Stimulated activated CD4-positive, alpha-beta T cell treated with anti-CD3 and anti-CD28 coated beads, Interleukin-12 subunit alpha, Interleukin-12 subunit beta, amount 100 ng/mL, for 48 hours (primary cell): Measurements from ENCODE around the gene STARD5.

Experiments used
- DNase-seq, 3 donors: peaks; one replicate each; pipeline ENCODE4 v3.0.0-alpha.2; 2020; ENCODE audit warnings: low read depth in 2 of 3, low spot score in 1 of 3

Gene STARD5

DNA sequence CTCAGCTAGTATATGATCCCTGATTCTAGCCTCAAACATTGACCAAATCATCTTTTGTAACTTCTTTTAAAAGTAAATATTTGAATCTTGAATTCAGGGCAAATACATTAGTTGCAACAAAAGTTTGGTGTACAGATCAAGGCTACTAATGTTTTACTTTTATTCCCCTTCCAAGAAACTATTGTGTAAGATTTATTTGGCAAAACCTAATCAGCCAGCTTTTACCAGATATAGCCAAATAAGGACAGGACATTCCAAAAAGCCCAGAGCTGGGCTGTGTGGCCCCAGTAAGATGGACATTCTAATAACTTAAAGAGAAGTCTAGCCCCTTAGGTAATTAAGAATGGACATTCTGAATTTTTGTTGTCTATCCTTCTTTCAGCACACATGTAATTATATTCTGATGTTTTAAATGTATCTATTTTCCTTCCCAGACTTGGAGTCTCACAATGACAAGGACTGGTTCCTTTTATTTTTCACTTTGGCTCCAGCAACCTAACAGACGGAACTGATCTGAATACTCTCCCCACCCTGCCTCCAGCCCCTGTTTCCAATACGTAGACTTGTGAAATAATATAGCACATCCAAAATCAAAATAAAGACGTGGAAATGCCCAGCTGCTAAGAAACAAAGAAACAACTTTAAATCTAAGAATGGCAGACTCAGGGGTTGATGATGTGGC, 48.1 kb downstream of the STARD5 start:
- DNase-seq: no peak

GRCh38 chr15:81274931-81275707, 48.8 kb downstream of the STARD5 start:
- peak; percentile 56 to 87 (median 75) for DNase-seq

GRCh38 chr15:81274255-81274654, 49.7 kb downstream of the STARD5 start:
- DNase-seq: no peak

DNA sequence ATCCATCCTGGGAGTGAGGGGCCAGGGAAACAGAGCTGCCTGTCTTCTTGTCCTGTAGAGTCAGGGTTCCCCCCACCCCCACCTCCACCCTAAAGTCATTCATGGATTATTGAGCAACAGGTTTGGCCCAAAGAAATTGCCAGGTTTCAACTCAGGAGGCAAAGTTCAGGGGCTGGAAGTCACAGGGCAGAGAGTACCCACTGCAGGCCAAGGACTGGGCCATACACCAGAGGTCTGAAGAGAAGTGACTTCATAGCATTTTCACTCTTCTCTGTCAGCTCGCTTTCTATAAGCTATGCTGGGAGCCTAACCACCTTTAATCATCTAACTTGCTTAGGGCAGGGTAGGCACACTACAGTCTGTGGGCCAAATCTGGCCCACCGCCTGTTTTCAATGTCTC, 50.1 kb downstream of the STARD5 start:
- DNase-seq: no peak

DNA sequence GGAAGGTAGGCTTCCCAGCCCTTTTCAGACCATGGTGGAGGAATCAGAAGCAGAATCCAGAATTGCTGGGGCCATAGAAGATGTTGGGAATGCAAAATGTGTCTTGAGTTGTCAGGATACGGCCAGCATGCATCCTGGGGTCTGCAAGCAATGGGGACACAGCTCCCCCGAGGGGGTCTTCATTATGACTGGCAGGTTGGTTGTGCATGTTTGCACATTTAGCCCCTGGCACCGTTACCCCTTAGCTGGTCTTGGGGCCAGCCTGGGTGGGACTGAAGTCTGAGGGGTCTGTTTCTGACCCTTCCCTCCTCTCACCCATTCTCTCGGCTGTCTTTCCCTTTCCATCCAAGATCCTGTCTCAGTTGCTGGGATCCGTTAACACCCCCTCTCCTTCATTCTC, 50.7 kb downstream of the STARD5 start:
- no peak for DNase-seq

GRCh38 chr15:81271761-81272644, 51.9 kb downstream of the STARD5 start:
- DNase-seq: no peak

- no peak for DNase-seq
Observed at GRCh38 chr15:81270781-81271491, 53.0 kb downstream of the STARD5 start.

DNA sequence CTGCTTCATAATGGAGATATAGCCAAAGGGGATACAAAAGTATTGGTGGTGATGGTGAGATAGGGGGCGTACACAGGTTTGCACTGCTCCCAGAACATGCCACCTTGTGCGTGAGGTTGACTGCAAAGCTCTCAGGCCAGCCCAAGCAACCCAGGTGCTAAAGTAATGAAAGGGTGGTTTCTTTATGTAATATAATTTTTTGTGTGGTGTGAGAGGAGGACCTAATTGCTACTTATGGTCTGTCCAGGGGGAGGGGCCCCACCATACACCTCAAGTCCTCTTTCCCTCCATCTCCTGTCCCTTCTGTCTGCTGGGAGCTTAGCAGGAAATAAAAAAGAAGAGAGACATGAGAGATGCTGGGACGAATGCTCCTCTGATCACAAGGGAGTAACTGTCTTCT, 53.8 kb downstream of the STARD5 start:
- no peak for DNase-seq

GRCh38 chr15:81268881-81269601, 54.9 kb downstream of the STARD5 start:
- no peak for DNase-seq

DNA sequence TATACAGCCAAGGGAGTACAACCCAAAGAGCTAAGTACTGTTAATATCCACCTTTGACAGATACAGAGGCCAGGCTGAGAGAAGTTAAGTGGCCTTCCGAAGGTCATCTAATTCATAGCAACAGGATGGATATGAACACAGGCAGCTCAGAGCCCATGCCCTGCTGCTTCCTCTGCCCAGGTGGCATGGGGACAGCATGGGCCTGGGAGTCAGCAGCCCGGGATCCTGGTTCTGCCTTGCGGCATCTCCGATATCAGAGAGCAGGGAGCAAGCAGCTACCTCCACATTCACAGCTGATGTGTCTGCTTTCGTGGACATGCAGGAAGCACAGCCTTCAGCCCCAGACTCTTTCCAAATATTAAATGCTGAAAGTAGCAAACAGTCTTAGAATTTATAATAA, 55.6 kb downstream of the STARD5 start:
- no peak for DNase-seq

DNA sequence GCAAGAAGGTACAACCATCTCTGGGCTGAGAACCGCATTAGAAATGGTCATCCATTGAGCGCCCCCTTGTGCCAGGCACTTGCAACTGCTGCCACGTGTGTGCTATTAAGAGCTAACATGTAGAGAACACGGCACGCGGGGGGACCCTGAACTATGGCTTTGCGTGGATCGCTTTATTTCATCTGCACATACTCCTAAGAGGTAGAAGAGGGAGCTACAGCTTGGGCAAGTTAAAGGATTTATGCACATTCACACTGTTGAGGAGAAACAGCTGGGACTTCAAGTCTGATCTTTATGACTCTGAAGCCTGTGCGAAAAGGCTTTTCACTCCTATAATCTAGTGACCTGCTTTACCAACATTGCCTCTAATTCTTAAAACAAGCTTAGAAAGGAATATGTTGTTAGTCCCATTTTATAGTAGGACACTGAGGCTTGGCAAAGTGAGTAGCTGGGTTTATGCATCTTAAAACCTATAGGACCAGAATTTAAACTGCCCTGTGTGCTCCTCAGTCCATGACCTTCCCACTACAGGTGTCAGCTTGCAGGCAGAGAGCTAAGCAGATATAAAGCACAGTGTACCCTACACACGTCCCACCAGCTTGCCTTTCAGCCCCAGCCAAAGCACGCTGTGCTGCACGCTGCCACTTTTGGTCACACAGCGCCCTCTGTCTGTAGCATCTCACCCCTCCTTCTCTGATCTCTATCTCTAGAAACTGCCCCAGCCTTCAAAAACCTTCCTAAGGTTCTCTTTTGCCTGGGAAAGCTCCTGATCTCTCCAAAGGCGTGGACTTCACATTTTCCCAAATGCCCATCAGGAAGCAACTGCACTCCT, 57.8 kb downstream of the STARD5 start:
- DNase-seq: peak; percentile 75 to 89 (median 80)

DNA sequence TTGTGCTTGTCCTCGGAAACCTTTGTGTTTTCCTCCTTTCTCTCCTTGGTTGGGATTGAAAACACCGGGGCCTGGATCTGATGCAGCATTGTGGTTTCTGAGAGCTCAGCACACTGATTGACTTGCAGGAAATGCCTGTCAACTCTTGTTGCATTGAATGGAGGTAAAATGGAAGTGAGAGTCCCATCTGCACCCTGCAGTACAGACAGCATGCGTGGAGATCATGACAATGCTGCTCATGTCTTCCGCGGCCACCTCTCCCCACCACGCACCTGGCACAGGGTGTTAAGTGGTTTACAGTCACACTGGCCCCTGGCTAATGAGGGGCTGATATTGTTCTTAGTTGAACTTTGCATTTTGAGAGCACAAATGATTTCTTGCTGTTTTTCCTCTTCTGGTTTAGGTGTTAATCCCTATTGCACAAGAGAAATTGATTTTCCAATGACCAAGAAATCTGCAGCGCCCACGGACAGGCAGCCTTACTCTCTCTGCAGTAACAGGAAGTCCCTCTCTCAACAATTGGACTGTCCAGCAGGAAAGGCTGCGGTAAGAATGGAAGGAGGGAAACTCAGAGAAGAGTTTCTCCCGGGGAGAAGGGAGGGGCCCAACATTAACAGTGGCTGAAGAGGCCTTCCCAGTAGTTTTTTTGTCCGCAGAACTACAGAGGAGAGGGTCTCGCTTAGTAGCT, 58.5 kb downstream of the STARD5 start:
- no peak for DNase-seq

DNA sequence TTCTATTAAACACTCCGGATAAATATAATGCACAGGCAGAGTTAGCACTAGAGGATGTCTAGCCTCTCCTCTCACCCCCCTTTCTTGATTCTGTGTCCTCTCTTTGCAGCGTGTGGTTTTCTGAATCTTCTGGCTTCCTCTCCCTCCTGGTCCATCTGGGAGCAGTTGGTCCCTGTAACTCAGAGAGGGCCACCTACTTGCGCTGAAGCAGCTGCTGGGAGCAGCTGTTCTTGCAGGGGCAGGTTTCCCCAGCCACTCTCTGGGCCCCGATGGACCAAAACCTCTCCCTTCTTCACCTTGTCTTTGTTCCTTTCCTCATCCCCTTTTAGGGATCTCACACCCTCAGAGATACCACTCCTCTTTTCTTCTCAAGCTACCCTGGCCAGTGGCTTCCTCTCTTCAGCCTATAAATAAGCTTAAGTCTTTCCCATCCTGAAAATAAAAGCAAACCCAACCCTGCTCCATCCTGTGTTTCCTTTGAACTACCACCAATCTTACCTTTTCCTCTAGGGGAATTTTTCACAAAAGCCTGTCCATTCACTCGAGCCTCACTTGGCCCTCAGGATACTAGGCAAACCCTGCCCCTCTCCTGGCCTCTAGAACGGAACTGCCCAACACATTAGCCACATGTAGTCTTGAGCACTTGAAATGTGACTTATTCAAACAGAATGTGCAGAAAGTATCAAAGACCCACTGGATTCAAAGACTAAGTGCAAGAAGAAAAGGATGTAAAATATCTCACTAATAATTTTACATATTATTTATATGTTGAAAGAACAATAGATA, 59.7 kb downstream of the STARD5 start:
- DNase-seq: no peak

DNA sequence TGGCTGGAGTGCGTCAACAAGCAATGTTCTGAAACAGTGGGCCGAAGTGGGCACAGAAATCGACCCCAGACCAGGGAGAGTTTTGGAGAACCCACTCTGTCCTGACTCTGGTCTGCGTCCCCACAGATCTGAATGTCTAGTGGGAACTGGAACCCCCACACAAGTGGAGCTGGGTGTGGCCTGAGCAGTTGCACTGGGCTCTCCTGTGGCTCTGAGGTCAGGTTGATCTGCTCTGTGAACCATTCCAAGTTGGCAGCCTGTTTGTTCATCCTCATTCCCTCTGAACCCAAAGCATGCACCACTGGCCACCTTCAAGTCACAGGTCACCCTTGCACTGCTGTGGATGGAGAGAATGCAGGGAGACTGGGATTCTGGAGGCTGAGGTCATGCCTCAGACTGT, 60.5 kb downstream of the STARD5 start:
- DNase-seq: no peak

- no peak for DNase-seq
Observed at GRCh38 chr15:81261172-81261811, 62.6 kb downstream of the STARD5 start.

- DNase-seq: no peak
Observed at GRCh38 chr15:81259760-81260298, 64.1 kb downstream of the STARD5 start.
